EH (cell line): ENCODE measurements around the gene TENM4.
A peak's percentile ranks its signal among the peaks of the same experiment; 100 is the strongest.

Source experiments
- DNase-seq: peaks from one replicate; pipeline ENCODE4 v3.0.0-alpha.2; 2015; ENCODE audit warnings: low read depth

TENM4 gene

GRCh38 chr11:78784321-78785061 is 656.3 kb downstream of the TENM4 start:
- peak; percentile 83 for DNase-seq

DNA sequence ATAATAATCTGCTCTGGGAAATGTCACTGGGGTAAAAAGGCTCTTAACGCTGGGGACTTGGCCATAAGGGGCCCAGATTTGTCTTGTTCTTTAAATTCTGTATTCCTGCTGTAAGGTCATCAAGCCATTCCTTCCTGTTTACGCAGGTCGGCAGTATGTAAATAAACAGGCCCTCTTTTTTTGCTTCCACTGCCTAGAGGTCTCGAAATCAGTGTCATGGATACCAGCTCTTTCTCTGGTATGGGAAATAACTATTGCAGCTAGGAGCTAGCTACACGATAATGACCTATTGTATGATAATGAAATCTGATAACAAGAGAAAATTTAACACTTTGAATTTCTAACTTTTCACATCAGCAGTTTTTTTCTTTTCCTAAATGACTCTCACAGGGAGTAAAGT is 657.0 kb downstream of the TENM4 start:
- DNase-seq, result no peak

DNA sequence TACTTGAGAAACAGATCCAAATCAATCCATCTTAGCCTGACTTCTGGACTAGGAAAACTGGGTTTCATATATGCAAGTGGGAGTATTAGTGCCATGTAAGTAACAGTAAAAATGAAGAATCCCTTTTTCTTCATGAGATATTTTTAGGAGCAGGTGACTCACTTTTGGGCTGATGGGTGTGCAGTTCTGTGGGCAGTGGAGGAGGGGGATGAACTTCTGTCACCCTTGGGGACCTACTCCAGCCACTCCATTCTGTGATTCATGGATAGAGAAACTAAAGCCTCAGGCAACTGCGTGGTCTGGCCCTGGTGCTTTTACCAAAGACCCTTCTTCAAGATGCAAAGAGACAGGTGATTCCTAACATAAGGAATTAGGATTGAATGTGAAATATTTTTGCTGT is 657.5 kb downstream of the TENM4 start:
- DNase-seq, result peak; percentile 32

- DNase-seq, result peak; percentile 23
Observed at GRCh38 chr11:78782725-78783124, 658.1 kb downstream of the TENM4 start.

GRCh38 chr11:78780889-78781288 is 659.9 kb downstream of the TENM4 start:
- DNase-seq, result no peak

DNA sequence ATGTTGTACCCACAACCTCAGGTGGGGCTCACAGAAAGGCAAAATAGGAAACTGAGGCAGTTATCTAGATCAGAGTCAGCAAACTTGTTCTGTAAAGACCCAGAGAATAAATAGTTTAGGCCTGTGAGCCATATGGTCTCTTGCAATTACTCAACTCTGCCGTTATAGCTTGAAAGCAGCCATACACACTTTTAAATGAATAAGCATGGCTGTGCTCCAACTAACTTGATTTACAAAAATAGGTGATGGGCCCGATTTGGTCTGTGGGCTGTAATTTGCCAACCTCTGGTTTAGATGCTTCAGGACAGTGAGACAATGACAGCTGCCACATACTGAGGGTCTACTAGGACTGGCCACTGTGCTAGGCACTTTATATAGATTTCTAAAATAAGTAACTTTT is 667.3 kb downstream of the TENM4 start:
- DNase-seq, result no peak

- no peak for DNase-seq
Observed at GRCh38 chr11:78773077-78773476, 667.8 kb downstream of the TENM4 start.

GRCh38 chr11:78772186-78772585 is 668.6 kb downstream of the TENM4 start:
- no peak for DNase-seq

DNA sequence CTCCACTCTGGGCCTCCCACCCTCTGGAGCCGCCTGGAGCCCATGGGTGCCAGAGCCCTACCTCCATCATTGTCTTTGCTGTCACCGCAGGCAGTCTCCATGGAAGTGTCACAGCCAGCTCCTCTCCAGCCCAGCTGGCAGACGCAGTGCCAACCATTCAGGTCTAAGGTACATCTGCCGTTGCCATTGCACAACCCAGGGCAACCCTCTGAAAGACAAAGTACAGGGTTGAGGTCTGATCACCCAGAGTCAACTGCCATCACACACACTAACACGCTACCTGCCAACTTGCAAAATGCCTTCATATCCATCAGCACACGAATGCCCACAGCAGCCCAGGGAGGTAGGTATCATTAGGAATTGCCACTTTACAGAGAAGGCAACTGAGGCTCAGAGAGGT is 669.9 kb downstream of the TENM4 start:
- no peak for DNase-seq

- no peak for DNase-seq
Observed at GRCh38 chr11:78768971-78769370, 671.9 kb downstream of the TENM4 start.

DNA sequence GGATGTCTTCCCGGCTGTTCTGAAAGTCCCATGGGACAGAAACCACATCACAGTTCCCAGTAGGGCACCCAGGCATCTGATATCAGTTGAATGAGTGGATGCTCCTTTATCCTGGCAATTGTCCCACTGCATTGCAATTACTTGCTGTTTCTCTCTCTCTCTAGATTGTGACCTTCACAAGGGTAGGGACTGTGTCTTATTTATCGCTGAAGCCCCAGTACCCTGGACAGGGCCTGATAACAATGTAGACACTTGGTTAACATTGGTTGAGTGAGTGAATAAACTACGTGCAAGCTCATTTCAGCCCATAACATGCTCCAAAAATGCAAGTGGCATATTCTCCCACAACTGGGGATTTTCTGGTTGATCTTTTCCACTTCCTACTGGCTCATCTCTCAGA is 672.5 kb downstream of the TENM4 start:
- no peak for DNase-seq

DNA sequence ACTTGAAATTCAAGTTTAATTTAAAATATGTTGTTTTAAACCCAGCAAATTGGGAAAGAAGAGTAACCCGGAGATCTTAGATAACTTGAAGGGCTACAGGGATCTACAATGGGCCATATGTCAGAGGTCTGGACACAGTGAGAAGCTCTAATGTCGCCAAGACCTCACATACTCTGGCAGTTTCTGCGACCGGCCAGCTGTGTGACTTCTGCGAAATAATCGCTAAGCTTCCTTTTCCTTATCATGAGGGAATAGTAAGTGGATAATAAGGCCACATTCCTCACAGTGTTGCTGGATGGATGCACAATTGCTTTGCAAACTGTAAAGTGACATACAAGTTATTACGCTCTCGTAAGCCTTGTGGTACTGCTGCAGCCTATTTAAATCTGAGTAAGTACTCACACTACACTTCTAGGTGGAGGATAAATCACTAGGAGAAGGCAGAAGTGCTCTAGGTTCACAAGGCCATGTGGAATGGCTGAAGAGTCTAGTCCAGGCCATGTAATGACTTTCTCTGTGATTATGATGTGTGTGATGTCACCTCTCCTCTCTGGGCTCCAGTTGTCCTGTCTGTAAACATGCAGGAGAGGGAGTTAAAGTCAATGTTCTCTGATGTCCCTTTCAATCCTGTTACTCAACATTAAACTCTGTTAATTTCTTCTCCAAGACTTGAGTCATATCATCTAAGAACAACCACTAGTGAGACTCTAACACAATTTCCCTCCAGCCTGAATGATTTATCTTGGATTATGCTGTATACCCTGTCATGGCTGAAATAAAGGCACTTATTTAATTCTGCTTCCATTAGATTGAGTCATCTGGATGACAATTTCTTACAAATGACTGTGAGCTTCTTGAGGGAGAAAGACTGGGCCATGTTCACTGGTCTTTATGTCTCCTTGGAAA is 673.5 kb downstream of the TENM4 start:
- DNase-seq, result no peak

DNA sequence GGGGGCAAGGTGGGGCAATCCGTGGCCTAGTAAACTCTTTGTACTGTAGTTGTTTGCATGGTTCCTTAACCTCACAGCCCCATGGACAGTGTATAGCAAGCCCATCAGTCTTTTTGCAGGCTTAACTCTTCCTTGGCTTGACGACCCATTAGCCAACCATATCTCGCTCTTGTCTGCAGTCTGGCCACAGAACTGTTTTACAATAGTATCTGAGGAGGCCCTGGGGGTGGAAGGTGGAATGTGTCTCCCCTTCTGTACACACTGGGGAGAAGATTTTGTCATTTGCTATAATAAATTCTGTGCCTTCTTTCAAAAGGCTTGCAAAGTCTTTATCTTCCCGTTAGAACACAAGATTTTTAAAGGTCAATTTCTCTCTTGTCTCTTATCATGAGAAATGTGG is 675.9 kb downstream of the TENM4 start:
- no peak for DNase-seq

DNA sequence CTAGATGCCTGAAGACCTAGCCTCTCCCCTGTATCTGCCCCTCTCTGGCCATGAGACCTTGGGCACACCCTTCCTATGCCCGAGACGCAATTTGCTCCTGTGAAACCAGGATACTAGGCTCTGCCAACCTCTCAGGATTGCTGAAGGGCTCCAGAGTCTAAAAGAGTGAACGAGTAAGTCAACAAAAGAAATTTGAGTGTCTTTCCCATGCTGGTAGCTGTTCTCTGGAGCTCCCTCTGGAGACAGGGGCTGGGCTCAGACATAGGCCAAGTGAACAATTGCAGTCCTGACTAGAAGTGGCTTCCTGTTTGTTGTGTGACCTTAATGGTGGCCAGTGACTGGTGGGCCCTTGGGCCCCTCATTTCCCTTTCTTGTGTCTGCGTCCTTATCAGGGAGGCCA is 677.2 kb downstream of the TENM4 start:
- DNase-seq, result no peak

- no peak for DNase-seq
Observed at GRCh38 chr11:78762105-78762504, 678.7 kb downstream of the TENM4 start.

DNA sequence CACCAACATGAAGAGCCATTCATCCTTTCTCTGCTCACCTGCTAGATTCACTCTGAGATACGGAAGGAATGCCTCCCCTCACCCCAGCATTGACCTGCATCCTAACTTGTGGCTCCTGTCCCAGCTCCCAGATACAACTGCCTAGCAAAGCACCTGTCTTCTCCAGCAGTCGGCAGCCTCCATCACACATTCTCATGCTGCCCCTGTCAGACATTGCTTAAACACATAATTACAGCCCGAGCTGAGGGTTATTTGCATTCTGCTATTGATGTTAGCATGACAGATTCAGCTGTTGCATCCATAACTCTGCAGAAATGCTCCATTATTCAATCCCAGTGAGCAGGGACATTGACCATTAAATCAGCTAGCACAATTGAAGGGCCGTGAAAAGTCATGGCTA is 681.8 kb downstream of the TENM4 start:
- DNase-seq, result no peak

- no peak for DNase-seq
Observed at GRCh38 chr11:78753297-78753696, 687.5 kb downstream of the TENM4 start.

DNA sequence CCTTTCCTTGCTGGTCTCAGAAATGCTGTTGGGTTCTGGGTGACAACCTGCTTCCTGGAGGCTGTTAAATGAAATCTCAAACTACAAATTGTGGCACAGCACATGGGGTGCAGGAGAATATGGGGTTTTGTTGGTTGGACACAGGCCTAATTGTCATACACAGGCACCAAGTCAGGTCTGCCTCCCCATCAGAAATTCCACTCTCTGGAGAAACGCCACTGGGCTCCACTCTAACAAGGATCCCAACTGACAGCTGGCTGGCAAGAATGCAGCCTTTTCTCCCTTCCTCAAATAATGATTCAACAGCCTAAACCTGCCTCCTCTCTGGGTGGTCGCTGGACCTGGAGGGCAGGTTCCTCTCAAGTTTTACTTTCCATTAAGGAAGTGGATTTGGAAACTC is 688.3 kb downstream of the TENM4 start:
- no peak for DNase-seq

DNA sequence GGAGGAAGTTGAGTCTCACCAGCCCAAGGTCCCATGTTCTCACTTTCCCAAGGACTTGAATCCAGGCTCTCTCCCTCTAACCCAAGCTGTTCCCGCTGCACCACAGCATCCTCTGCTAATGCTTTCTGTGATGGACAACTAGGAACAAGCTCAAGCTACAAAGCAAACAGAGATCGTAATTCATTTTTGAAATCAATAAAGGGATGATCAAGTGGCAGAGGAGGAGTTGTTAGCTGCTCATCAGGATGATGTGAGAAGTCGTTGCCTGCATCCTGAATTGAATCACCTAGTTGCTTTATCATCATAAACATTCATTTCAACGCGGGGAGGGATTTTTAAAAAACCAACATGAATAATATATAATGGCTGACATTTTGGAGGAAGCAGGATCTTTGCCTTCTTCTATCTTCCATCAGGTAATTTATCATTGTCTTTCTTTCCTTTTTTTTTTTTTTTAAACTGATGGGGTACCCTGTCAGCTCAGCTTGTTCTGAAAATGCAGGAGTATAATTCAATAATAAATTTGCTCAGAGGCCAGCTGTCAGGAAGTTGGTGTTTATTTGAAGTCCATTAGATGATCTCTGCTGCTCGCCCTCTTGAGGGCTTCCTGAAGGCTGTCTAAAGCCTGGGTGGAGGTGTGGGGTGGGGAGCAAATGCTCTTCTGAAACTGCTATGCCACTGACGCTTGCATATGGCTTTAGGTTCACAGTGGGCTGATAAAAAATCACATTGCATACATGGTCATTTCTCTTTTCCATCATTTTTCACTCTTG is 691.7 kb downstream of the TENM4 start:
- DNase-seq, result no peak

GRCh38 chr11:78744949-78745348 is 695.9 kb downstream of the TENM4 start:
- no peak for DNase-seq

- no peak for DNase-seq
Observed at GRCh38 chr11:78744202-78744601, 696.6 kb downstream of the TENM4 start.

- DNase-seq, result no peak
Observed at GRCh38 chr11:78742430-78742829, 698.4 kb downstream of the TENM4 start.

DNA sequence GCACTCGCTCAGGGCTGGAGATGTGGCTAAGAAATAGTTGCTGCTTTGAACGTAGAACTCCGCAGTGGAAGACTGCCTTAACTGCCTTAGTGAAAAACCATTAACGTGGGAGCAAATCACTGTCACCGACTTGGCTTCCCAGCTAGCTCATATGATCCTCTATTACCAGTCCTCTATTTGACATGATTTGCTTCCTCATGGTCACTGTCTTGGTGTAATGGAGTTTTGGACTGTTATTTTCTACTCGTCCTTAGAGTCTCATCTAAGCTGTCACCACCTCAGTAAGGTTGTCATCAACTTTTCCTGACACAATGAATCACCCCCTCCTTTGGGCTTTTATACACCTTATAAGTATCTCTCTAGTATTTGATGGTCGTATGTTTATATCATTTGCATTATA is 699.1 kb downstream of the TENM4 start:
- DNase-seq, result no peak
